ENCODE data around the gene DAP.

Gene DAP

DNA sequence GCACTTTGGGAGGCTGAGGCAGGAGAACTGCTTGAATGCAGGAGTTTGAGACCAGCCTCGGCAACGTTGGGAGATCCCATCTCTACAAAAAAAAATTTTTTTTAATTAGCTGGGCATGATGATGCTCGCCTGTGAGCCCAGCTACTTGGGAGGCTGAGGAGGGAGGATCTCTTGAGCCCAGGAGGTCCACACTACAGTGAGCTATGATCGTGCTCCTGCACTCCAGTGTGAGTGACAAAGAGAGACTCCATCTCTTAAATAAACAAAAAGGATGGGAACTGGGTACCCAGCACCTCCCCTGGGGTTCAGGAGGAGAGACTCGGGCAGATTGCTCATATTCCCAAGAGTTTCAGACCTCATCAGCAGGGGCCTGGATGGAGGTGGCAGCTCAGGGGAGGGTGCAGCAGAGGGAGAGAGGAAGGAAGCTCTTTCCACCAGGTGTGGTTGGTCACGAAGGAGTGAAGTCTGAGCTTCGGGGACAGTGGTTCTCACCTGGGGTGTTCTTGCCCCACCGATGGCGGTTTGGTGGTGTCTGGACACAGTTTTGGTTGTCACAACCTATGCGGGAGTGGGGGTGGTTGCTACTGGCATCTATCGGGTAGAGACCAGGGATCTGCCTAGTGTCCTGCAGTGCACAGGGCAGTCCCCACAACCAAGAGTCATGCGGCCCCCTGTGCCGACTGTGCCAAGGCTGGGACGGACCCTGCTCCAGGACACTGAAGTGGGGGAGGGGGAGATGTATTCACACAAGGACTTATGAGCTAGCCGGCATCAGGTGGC, 124.5 kb downstream of the DAP start:
- no peak for DNase-seq
- WGBS (ENCODE audit: insufficient coverage): 93% methylated on average over 11 of the region's 15 CpGs
- no peaks in the 10 kb centered on the region for H3K27me3 ChIP-seq (replicated peaks in 2 of 5; ENCODE audit: control insufficient read depth in 4 of 5, insufficient read depth in 5 of 5, low read length in 4 of 5)
- peaks cover 7 to 43% (median 36%) of the 10 kb centered on the region in 4 experiments for H3K4me1 ChIP-seq (ENCODE audit: control extremely low read depth in 1 of 4, control insufficient read depth in 4 of 4, insufficient read depth in 4 of 4, low read length in 3 of 4)
- CTCF ChIA-PET: interaction anchor here (0.9 to 3.4 kb wide), 4 partner anchors 9 to 584 kb away, joined by 3 to 20 read pairs (median 6); no protein-coding TSS in a partner anchor
- POLR2A ChIA-PET: interaction anchor here (1.0 kb wide), 1 partner anchor 30 kb away, joined by 3 read pairs; no protein-coding TSS in a partner anchor
- no peak overlapping the region for H3K27ac ChIP-seq (ENCODE audit: insufficient read depth in 1 of 2, low read depth in 1 of 2, low read length in 2 of 2, poor library complexity in 1 of 2, severe bottlenecking in 2 of 2)
- no peak overlapping the region for H3K4me3 ChIP-seq (ENCODE audit: control insufficient read depth in 1 of 7, extremely low read depth in 1 of 7, insufficient read depth in 4 of 7, low read depth in 2 of 7, low read length in 6 of 7)
- H3K36me3 ChIP-seq (ENCODE audit: control insufficient read depth in 4 of 4, insufficient read depth in 4 of 4, low read length in 3 of 4): peaks cover 0 to 15% (median 8%) of the 10 kb centered on the region in 4 experiments
- H3K9me3 ChIP-seq (ENCODE audit: control extremely low read depth in 1 of 5, control insufficient read depth in 4 of 5, insufficient read depth in 2 of 5, low read depth in 1 of 5, low read length in 4 of 5): peaks cover 0 to 5% (median 0%) of the 10 kb centered on the region in 5 experiments

DNA sequence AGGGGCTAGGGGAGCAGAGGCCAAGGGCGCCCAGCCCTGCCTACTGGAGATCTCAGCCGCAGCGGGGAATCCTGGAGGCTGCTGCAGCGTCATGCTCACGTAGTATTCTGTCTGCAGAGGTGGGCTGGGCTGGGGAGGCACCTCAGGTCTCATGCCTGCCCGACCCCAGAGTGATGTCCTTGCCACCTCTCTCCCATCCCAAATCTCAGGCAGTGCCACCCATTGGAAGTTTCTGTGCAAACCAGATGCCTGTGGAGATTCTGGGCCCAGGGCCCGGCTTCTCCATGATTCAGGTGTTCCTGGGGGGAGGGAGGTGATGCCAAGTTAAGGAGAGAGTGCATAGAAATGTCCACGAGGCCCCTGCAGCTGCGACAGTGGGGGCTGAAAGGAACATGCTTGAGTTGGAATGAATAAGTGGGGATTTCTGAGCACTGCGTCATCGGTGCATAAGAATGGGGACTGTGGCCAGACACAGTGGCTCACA, 125.1 kb downstream of the DAP start:
- POLR2A ChIA-PET: no interaction called here
- CTCF ChIA-PET: interaction anchor here (1.0 to 3.4 kb wide), 4 partner anchors 9 to 584 kb away, joined by 3 to 20 read pairs (median 6); no protein-coding TSS in a partner anchor
- Histone ChIP-seq H3K4me1 (ENCODE audit: control extremely low read depth in 1 of 4, control insufficient read depth in 4 of 4, insufficient read depth in 4 of 4, low read length in 3 of 4) (peaks cover 8 to 49% (median 41%) of the 10 kb centered on the region in 4 experiments), H3K27ac (ENCODE audit: insufficient read depth in 1 of 2, low read depth in 1 of 2, low read length in 2 of 2, poor library complexity in 1 of 2, severe bottlenecking in 2 of 2) (no peak overlapping the region), H3K9me3 (ENCODE audit: control extremely low read depth in 1 of 5, control insufficient read depth in 4 of 5, insufficient read depth in 2 of 5, low read depth in 1 of 5, low read length in 4 of 5) (peaks cover 0 to 5% (median 0%) of the 10 kb centered on the region in 5 experiments), H3K36me3 (ENCODE audit: control insufficient read depth in 4 of 4, insufficient read depth in 4 of 4, low read length in 3 of 4) (peaks cover 0 to 15% (median 8%) of the 10 kb centered on the region in 4 experiments), H3K27me3 (replicated peaks in 2 of 5; ENCODE audit: control insufficient read depth in 4 of 5, insufficient read depth in 5 of 5, low read length in 4 of 5) (no peaks in the 10 kb centered on the region), H3K4me3 (ENCODE audit: control insufficient read depth in 1 of 7, extremely low read depth in 1 of 7, insufficient read depth in 4 of 7, low read depth in 2 of 7, low read length in 6 of 7) (no peak overlapping the region)
- WGBS (ENCODE audit: insufficient coverage): 88% methylated on average over 6 of the region's 11 CpGs
- no peak for DNase-seq

DNA sequence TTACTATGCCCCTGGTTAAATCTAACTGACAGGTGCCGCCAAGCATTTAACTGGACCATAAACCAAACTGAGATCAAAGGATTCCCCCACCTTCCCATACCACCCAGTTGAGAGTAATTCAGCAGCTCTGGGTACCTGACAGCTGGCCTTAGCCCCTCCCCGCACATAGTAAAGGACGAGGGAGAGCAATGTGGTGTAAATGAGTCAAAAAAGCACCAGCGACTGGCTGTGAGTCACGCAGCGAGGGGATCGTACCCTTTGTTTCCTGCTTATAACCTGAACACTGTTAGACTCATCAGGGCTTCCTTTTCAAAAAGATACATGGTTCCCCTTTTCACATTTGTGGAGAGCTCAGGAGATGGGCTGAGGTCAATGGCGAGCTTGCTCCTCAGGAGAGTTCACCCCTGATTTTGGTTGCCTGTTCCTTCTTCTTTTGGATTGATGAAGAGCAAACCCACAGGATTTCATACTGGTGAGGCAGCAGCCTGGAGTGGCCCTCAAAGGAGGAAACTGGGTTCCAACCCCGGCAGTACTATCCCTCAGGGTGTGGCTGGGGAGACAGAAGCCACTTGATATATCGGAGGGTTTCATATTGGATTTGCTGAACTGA, 125.7 kb downstream of the DAP start:
- ChIA-PET CTCF (interaction anchor here (1.2 to 3.4 kb wide), 2 partner anchors 59 to 183 kb away, joined by 3 to 20 read pairs; no protein-coding TSS in a partner anchor), POLR2A (no interaction called here)
- H3K4me1 ChIP-seq (ENCODE audit: control extremely low read depth in 1 of 4, control insufficient read depth in 4 of 4, insufficient read depth in 4 of 4, low read length in 3 of 4): peaks cover 10 to 51% (median 41%) of the 10 kb centered on the region in 4 experiments
- H3K27me3 ChIP-seq (replicated peaks in 2 of 5; ENCODE audit: control insufficient read depth in 4 of 5, insufficient read depth in 5 of 5, low read length in 4 of 5): no peaks in the 10 kb centered on the region
- H3K36me3 ChIP-seq (ENCODE audit: control insufficient read depth in 4 of 4, insufficient read depth in 4 of 4, low read length in 3 of 4): peaks cover 0 to 15% (median 7%) of the 10 kb centered on the region in 4 experiments
- no peak overlapping the region for H3K27ac ChIP-seq (ENCODE audit: insufficient read depth in 1 of 2, low read depth in 1 of 2, low read length in 2 of 2, poor library complexity in 1 of 2, severe bottlenecking in 2 of 2)
- WGBS (ENCODE audit: insufficient coverage): 30% methylated on average over 9 of the region's 10 CpGs
- DNase-seq: peak; percentile 69 to 93 (median 91)
- H3K4me3 ChIP-seq (ENCODE audit: control insufficient read depth in 1 of 7, extremely low read depth in 1 of 7, insufficient read depth in 4 of 7, low read depth in 2 of 7, low read length in 6 of 7): peak overlapping the region in 1 of 7 experiments; percentile 30
- peaks cover 0 to 5% (median 0%) of the 10 kb centered on the region in 5 experiments for H3K9me3 ChIP-seq (ENCODE audit: control extremely low read depth in 1 of 5, control insufficient read depth in 4 of 5, insufficient read depth in 2 of 5, low read depth in 1 of 5, low read length in 4 of 5)

DNA sequence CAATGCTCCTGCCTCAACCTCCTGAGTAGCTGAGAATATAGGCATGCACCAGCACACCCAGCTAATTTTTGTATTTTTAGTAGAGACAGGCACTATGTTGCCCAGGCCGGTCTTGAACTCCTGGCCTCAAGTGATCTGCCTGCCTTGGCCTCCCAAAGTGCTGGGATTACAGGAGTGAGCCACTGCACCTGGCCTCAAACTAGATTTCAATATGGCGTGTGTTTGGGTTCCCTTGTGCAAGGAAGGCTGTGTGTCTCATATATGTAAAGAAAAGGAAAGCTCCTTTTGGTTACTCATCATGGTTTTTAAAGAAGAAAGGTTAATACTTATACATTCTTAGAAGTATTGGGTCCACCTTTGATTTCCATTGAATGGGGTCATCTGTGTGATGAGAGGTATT, 126.5 kb downstream of the DAP start:
- Histone ChIP-seq H3K27ac (ENCODE audit: insufficient read depth in 1 of 2, low read depth in 1 of 2, low read length in 2 of 2, poor library complexity in 1 of 2, severe bottlenecking in 2 of 2) (no peak overlapping the region), H3K9me3 (ENCODE audit: control extremely low read depth in 1 of 5, control insufficient read depth in 4 of 5, insufficient read depth in 2 of 5, low read depth in 1 of 5, low read length in 4 of 5) (peaks cover 0 to 5% (median 0%) of the 10 kb centered on the region in 5 experiments), H3K27me3 (replicated peaks in 2 of 5; ENCODE audit: control insufficient read depth in 4 of 5, insufficient read depth in 5 of 5, low read length in 4 of 5) (no peaks in the 10 kb centered on the region), H3K36me3 (ENCODE audit: control insufficient read depth in 4 of 4, insufficient read depth in 4 of 4, low read length in 3 of 4) (peaks cover 0 to 13% (median 7%) of the 10 kb centered on the region in 4 experiments), H3K4me1 (ENCODE audit: control extremely low read depth in 1 of 4, control insufficient read depth in 4 of 4, insufficient read depth in 4 of 4, low read length in 3 of 4) (peaks cover 10 to 51% (median 41%) of the 10 kb centered on the region in 4 experiments), H3K4me3 (ENCODE audit: control insufficient read depth in 1 of 7, extremely low read depth in 1 of 7, insufficient read depth in 4 of 7, low read depth in 2 of 7, low read length in 6 of 7) (no peak overlapping the region)
- no peak for DNase-seq
- 100% methylated on average over 1 of the region's 2 CpGs for WGBS (ENCODE audit: insufficient coverage)
- ChIA-PET CTCF (interaction anchor here (0.6 to 3.4 kb wide), 6 partner anchors 27 to 182 kb away, joined by 3 to 20 read pairs (median 3); no protein-coding TSS in a partner anchor), POLR2A (no interaction called here)

DNA sequence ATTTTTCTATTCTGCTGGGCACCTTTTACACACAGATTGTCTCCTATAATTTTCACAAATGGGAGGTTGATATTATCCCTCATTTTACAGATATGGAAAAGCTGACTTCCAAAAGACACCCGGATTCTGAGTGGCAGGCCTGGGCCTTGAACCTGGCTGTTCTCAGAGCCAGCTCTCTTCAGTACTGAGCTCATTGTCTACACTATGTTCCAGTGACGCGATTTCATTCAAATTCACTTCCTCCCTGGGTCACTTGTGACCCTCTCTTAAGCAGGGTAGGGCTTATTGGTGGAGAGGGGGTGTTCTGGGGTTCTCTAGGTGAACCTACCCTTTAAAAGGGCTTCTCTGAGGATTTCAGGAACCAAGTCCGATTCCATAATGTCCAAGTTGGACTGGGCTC, 127.0 kb downstream of the DAP start:
- H3K27ac ChIP-seq (ENCODE audit: insufficient read depth in 1 of 2, low read depth in 1 of 2, low read length in 2 of 2, poor library complexity in 1 of 2, severe bottlenecking in 2 of 2): no peak overlapping the region
- 69% methylated on average over 2 of the region's 4 CpGs for WGBS (ENCODE audit: insufficient coverage)
- H3K4me3 ChIP-seq (ENCODE audit: control insufficient read depth in 1 of 7, extremely low read depth in 1 of 7, insufficient read depth in 4 of 7, low read depth in 2 of 7, low read length in 6 of 7): no peak overlapping the region
- ChIA-PET POLR2A (no interaction called here), CTCF (interaction anchor here (0.6 to 3.4 kb wide), 5 partner anchors 26 to 182 kb away, joined by 3 to 20 read pairs (median 3); no protein-coding TSS in a partner anchor)
- peak in 1 of 3 donors; percentile 28 for DNase-seq
- no peaks in the 10 kb centered on the region for H3K27me3 ChIP-seq (replicated peaks in 2 of 5; ENCODE audit: control insufficient read depth in 4 of 5, insufficient read depth in 5 of 5, low read length in 4 of 5)
- H3K4me1 ChIP-seq (ENCODE audit: control extremely low read depth in 1 of 4, control insufficient read depth in 4 of 4, insufficient read depth in 4 of 4, low read length in 3 of 4): peaks cover 10 to 51% (median 41%) of the 10 kb centered on the region in 4 experiments
- peaks cover 0 to 5% (median 0%) of the 10 kb centered on the region in 5 experiments for H3K9me3 ChIP-seq (ENCODE audit: control extremely low read depth in 1 of 5, control insufficient read depth in 4 of 5, insufficient read depth in 2 of 5, low read depth in 1 of 5, low read length in 4 of 5)
- peaks cover 0 to 13% (median 7%) of the 10 kb centered on the region in 4 experiments for H3K36me3 ChIP-seq (ENCODE audit: control insufficient read depth in 4 of 4, insufficient read depth in 4 of 4, low read length in 3 of 4)

DNA sequence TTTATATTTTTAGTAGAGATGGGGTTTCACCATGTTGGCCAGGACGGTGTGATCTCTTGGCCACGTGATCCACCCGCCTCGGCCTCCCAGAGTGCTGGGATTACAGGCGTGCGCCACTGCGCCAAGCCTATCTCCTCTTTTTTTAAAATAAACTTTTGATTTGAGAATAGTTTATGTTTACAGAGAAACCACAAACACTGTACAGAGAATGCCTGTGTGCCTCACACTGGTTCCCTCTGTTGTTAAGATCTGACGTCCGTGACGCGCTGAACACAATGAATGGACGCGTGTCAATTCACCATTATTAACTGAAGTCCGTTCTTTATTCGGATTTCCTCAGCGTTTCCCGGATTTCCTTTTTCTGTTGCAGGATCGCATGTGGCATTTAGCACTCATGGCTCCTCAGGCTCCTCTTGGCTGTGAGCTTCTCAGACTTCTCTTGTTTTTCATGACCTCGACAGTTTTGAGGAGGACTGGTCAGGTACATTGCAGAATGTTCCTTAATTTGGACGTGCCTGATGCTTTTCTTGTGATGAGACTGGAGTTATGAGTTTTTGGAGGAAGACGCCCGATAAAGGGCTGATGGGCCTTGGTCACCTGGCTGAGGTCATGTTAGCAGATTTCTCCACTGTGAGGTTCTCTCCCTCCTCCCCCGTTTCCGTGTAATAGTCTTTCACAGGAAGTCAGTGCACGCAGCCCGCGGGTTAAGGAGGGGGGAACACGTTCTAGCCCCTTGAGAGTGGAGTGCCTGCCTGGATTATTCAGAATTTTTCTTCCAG, 127.6 kb downstream of the DAP start:
- DNase-seq: peak in 2 of 3 donors; percentile 40 to 50
- H3K9me3 ChIP-seq (ENCODE audit: control extremely low read depth in 1 of 5, control insufficient read depth in 4 of 5, insufficient read depth in 2 of 5, low read depth in 1 of 5, low read length in 4 of 5): peaks cover 0 to 2% (median 0%) of the 10 kb centered on the region in 5 experiments
- ChIA-PET POLR2A (no interaction called here), CTCF (interaction anchor here (0.9 to 3.4 kb wide), 5 partner anchors 26 to 181 kb away, joined by 3 to 20 read pairs (median 4); no protein-coding TSS in a partner anchor)
- H3K4me3 ChIP-seq (ENCODE audit: control insufficient read depth in 1 of 7, extremely low read depth in 1 of 7, insufficient read depth in 4 of 7, low read depth in 2 of 7, low read length in 6 of 7): peak overlapping the region in 2 of 7 experiments; percentile 11 to 15
- peaks cover 10 to 51% (median 41%) of the 10 kb centered on the region in 4 experiments for H3K4me1 ChIP-seq (ENCODE audit: control extremely low read depth in 1 of 4, control insufficient read depth in 4 of 4, insufficient read depth in 4 of 4, low read length in 3 of 4)
- H3K27me3 ChIP-seq (replicated peaks in 2 of 5; ENCODE audit: control insufficient read depth in 4 of 5, insufficient read depth in 5 of 5, low read length in 4 of 5): no peaks in the 10 kb centered on the region
- peaks cover 0 to 11% (median 5%) of the 10 kb centered on the region in 4 experiments for H3K36me3 ChIP-seq (ENCODE audit: control insufficient read depth in 4 of 4, insufficient read depth in 4 of 4, low read length in 3 of 4)
- H3K27ac ChIP-seq (ENCODE audit: insufficient read depth in 1 of 2, low read depth in 1 of 2, low read length in 2 of 2, poor library complexity in 1 of 2, severe bottlenecking in 2 of 2): no peak overlapping the region
- WGBS (ENCODE audit: insufficient coverage): 50% methylated on average over 22 of the region's 28 CpGs

Data from common myeloid progenitor, CD34-positive (primary cell).